Middle frontal gyrus (tissue), 1 donor: ENCODE measurements around the gene CSF1R.

Experiments used
- DNase-seq: peaks from one replicate; pipeline ENCODE4 v3.0.0-alpha.2; 2015; ENCODE audit warnings: low spot score; ENCODE audit errors: extremely low spot score

CSF1R gene

DNA sequence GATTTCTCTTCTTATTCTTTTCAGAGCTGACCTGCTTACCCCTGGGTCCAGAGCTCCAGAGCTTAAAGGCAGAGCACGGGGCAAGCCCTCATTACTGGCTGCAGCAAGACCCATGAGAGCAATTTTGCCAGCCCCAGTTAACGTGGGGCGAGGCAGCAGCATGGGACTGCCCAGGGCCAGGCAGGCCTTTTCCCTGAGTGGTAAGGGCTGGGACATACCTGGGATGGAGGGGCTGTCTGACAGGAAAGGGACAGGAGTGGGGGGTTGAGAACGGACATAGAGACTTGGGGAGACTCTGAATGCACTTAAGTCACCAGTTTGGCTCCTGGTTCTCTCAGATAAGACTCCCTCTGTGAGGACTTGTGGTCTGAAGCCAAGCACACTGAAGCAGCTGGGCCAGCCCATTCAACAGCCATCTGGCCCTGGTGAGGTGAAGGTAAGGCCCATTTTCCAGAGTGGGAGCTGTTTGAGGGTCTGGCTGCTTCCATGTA lies 59.6 kb downstream of the CSF1R start:
- no peak for DNase-seq

DNA sequence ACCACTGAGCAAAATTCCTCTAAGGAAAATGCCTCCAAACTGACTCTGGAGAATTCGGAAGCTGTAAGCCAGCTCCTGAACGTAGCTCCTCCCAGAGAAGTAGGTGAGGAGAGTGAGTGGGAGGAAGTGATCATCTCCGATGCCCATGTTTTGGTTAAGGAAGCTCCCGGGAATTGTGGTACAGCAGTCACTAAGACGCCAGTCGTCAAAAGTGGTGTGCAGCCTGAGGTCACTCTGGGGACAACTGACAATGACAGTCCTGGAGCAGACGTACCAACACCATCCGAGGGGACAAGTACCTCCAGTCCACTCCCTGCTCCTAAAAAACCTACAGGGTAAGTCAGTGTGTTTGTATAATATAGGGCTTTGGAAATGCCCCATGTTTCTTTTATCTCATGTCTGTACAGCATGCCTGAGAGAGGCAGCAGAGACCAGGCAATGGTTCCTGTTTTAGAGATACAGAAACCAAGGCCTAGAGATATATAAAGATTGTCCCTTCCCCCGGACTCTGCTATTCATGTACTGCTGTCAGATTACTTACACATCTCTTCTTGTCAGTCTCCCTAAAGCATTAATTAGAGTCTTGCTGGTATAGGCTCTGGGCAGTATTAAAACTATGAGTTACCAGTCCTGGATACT lies 61.9 kb downstream of the CSF1R start:
- no peak for DNase-seq

DNA sequence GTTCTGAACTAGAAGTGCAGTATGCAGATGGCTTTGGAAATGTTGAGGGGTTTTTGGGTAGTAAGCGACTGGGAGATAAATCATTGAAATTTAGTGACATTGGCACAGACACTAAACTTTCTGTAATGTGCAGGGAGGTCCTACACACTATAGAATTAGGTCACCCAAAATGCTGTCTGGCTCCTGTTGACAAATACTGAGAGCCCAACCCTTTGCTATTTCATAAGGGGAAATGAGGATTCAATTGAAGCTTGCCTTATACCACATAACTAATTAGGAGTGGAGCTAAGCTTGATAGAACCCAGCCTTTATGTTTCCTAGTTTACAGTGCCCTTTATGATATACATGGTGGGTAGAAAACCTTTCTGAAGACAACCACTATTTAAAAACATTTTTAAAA lies 63.2 kb downstream of the CSF1R start:
- DNase-seq, result no peak

DNA sequence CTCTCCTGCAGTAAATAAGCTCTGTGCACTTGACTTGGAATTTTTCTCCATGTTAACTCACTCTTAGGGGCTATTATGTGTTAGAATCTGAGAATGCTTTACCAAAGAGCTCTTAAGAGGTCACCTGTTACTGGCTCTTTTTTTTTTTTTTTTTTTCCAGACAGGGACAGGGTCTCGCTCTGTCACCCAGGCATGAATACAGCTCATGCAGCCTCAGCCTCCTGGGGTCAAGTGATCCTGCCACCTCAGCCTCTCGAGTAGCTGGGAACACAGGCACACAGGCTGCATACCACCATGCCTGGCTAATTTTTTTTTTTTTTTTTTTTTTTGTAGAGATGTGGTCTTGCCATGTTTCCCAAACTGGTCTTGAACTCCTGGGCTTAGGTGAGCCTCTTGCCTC lies 63.7 kb downstream of the CSF1R start:
- DNase-seq, result no peak

DNA sequence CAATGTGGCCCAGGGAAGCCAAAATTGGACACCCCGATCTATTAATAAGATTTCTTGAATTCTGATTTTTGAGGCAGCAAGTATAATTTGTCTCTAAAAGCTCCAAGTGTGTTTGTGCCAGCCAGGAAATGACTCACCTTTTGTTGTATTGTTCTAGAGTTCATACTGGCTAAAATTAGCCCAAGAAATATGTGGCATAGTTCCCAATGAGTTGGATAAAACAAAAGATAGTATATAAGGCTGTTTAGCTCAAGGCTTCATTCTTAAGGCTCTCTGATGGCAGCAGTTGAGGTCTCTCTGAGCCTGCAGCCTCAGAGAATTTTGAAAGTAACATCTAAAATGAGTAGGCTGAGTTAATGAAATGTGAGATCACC lies 64.2 kb downstream of the CSF1R start:
- no peak for DNase-seq

DNA sequence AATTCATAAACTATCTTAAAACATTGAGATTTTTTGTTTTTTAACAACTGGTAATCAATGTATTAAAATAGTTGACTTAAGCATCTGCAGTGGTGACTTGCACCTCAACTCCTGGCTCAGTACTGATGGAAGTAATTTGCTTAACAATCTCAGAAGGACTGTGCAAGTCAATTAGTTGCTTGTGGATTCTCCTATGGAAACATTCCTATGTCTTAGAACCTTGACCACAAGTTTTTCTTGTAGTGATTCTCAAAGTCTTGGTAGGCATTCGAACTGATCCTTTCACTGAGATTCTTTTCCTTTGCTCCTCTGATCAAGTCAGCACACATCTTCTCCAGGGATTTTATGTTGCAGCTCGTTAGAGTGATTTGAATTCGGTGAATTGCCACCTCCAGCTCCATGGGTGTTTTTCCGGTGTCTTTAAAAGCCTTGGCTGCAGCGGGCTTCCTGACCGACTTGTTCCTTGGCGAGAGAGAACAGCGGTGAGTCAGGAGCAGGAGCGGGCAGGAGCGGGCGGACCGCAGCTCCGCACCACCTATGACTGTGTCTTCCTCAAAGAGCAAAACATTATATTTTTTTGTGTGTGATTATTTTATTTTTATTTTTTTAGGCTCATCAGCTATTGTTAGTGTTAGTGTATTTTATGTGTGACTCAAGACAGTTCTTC lies 64.7 kb downstream of the CSF1R start:
- no peak for DNase-seq

DNA sequence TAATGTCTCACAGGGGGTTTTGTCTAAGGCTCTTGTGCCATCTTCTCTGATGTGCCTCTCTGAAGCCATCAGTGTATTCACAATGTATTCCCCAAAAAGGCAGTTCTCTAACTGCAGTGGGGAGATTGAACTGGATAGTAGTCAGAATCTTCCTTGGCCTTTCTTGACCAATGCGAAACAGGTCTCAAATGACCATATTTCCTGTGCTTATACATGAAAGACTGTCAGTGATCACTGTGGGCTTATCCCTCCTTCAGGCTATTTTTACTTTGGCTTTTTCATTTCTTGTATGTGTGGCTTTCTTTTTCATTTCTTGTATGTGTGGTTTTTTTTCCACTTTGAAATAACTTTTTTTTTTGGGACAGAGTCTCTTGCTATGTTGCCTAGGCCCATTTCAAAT lies 66.1 kb downstream of the CSF1R start:
- no peak for DNase-seq

DNA sequence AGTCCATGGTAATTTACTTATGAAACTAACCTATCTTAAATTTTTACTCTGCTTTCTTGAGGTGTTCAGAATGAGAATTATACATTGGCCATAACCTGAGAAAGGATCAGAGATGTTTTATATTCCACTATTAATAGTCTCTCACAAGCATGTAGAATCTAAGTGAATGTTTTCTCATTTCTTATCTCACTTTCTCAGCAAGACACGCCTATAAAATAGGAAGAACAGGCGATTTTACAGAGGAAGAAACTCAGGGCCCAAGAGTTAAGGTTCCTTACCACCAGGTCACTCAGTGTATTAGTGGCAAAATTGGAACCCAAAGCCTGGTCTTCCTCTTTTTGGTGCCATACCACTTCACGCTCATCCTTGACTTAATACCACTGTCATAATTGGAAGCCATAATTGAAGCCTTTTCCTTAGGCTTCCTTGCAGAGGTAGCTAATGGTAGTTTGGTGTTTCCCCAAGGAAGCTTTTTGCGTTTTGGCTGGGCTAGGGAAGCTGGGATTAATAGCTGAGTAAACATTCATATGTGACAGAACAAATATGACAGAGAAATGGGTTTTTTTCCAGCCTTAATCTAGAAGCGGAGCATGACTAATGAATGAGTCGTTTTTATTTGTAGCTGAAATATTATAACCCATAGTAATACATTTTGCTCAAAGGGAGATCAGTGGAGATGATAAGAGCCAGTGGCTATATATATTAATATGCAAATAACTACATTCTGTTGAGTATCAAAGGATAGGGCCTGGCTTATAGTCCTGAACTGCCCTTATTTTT lies 68.9 kb downstream of the CSF1R start:
- no peak for DNase-seq

DNA sequence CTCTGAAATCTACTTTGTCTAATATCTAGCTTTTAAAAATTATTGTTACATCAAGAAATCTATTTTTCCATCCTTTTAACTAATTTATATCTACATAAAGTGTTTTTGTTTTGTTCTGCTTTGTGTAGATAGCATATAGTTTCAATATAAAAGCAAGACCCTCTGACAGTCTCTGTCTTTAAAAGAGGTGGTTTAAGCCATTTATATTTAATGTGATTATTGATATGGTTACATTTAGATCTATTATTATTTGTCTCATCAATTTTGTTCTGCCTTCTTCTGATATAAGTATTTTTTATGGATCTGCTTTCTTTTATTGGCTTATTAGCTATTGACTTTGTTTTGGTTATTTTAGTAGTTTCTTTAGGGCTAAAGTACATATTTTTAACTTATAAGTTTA lies 69.8 kb downstream of the CSF1R start:
- no peak for DNase-seq

DNA sequence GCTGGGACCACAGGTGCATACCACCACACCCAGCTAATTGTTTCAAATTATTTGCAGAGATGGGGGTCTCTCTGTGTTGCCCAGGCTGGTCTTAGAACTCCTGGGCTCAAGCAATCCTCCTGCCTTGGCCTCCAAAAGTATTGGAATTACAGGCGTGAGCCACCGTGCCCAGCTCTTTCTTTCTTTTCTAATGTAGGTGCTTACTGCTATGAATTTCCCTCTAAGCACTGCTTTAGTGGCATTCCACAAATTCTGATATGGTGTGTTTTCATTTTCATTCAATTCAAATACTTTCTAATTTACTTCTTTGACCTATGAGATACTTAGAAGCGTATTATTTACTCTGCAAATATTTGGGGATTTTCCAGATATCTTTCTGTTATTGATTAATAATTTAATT lies 70.9 kb downstream of the CSF1R start:
- DNase-seq, result no peak

DNA sequence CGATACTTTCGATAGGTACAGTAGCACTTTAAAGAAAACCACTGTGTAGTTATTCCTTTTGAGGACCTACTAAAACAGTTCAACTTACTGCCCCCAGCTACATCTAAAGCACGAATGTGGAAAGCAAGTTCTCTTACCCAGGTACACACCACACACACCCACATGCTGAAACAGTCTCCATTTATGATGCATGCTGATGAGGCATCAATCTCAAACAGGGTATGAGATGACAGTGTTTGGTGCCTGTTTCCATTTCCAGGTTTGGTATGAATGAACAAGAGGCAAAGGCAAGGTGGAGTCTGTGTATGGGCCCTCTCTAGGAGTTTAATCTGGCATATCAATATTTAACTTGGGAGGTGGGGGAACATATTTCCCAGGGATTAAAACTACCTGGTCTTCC lies 71.9 kb downstream of the CSF1R start:
- DNase-seq, result no peak

DNA sequence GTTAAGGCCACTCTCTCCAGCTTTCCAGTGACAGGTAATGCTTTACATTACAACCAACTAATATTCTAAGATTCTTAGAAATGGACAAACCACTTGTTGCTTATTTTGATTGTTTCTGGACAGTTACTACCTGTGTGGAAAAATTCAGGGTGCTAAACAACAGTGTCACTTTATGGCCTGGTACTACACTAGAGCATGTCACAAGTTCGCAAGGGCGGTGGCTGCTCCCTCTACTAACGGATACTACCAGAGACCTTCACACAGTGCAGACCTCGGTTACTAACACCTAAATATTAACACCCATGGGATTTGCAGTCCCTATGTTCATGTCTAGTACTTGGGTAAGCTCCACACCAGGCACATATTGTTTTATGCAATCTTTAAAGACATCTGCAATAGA lies 72.4 kb downstream of the CSF1R start:
- DNase-seq, result no peak

DNA sequence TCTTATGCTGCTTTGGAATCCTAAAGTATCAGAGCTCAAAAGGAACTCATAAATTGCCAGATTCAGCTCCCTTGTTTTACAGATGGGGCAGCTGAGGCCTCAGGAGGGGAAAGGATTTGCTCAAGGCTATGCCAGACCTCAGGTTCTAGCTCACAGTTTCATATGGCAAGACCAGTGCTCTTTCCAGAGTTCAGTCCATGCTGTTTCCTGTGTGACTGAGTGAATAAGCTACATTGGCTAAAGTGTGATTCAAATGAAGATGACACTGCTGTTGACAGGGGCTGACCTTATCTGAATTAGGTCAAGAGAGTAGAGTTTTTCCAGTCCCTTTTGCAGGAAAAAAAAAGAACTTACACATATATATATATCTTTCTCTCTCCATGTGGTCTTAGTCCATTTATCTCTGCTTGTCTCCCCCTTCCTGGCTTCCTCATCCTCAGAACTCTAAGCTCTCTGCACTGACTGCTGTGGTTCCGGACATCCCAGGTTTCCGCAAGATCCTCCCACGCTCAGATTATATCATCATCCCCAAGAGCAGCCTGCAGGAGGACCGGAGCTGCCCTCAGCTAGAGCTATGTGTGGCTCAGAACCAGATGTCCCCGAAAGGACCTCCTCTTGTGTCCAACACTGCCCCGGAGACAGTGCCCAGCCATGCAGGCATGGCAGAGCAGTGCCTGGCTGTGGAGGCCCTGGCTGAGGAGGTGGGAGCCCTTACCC lies 76.5 kb downstream of the CSF1R start:
- DNase-seq, result no peak

DNA sequence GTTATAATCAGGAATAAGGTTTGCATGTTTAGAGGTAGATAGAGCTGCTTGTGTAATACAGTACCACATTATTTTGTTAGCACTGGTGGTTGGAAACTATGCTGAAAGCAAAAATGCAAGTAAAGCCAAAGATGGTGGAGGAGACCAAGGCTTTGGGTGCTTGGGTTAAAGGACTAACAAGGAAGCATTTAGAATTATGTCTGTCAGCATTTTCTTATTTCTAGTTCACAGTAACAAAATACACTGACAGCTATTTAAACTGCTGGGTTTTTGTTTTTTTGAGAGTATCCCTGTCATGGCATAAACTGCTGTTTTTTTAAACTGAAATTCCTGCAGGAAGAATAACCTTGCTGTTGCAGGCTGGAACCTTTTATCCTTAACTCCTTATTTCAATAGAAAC lies 79.3 kb downstream of the CSF1R start:
- DNase-seq, result no peak

DNA sequence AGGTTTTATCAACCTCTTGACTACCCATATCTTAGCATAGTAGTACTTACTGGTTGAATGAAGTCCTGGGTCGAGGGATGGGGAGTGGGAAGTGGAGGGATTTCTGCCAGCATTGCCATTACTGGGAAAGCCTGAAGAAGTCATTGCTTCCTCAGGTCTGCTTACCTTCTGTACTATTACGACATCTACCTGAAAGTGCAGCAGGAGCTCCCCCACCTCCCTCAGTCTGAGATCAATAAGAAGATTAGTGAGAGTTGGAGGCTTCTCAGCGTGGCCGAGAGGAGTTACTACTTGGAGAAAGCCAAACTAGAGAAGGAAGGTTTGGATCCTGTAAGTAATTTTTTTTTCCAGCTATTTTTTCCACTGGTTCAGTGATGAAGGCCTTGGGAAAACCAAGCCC lies 80.0 kb downstream of the CSF1R start:
- no peak for DNase-seq
